Activated CD4-positive, alpha-beta T cell treated with anti-CD3 and anti-CD28 coated beads, Interleukin-2, Interleukin-4, amounts not matched to agents 100 ng/mL and 50 ng/mL, durations not matched to agents 16 hours and 8 hours (primary cell): ENCODE measurements around the gene GJB2.
"Not testable (repeated sequence)": the region's sequence is repeated elsewhere in the genome, so short reads cannot be mapped to it uniquely, and the experiment has no call there.

Experiments
- DNase-seq: peaks from one replicate; pipeline ENCODE4 v3.0.0-alpha.2; 2020; ENCODE audit warnings: low spot score

GJB2 gene

DNA sequence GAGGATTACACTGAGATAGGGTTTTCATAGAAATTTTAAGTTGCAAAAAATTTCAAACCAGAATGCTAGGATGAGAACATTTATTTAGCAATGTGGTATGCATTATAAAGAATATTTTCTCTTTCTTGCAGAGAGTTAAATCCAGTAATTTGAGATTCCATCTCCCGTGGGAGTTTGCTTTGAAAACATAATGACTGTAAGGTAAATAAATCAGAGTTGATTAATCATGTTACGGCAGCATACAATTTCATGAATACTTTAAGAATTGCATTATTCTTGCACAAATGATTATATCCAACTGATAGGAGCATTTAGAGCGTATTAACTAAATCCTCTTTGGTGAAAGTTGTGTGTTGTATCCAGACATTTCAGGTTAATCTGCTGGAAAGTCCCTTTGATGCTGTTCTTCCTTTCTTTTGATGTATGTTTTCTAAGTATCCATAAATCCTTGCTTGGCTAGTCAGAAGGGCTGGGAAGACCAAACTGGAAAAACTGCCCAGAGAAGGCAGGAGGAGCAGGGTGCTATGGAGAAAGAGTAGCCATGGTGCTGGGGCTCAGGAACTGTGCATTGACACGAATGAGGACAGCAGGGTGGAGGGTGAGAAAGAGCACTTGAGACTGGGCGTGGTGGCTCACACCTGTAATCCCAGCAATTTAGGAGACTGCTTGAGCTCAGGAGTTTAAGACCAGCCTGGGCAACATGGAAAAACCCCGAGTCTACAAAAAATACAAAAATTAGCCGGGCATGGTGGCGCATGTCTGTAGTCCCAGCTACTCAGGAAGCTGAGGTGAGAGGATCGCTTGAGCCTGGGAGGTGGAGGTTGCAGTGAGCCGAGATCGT is 27.1 kb downstream of the GJB2 start:
- DNase-seq = no peak

DNA sequence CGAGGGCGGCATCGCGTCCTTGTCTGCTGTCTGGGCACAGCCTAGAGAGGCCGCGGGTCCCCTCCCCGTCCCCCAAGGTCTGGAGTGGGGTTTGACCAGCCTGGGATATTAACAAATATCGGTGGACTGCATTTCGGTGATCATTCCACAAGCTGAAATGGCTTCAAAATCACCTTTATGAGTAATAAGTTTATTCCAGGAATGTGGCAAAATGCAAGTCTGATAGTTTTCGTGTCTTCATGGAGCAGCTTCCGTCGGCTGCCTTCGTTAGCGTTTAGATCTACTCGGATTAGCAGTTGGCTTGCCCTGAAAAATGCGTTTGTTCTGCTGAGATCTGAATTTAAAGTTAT is 30.8 kb downstream of the GJB2 start:
- no peak for DNase-seq

DNA sequence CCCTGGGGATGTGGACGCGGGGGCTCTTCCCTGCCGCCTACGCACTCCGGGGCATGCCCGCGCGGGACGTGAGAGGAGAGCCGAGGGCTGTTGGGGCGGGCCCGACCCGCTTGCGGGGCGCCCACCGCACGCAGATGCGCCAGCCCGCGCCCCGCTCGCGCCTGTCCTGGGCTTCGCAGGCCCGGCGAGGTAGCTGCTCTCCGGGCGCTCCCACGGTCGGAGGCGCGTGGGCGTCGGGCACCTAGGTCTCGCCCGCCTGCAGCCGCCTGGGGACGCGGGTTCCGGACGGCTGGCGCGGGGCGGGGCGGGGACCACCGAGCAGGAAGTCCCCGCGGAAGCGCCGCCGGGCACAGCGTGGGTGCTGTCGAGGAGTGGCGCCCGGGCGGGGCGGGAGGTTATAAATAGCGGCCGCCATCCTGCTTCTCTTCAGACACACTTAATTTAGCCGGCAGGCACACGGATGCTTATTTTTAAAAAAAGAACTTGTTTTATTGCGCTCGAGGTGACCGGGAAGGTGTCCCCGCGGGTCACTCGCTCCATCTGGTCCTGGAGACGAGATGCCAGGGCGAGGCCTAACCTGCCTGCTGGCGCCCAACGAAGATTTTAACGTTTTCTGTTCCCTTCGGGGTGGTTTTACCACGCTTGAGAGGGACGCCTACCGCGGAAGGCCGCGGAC is 31.3 kb downstream of the GJB2 start:
- peak; percentile 34 for DNase-seq

DNA sequence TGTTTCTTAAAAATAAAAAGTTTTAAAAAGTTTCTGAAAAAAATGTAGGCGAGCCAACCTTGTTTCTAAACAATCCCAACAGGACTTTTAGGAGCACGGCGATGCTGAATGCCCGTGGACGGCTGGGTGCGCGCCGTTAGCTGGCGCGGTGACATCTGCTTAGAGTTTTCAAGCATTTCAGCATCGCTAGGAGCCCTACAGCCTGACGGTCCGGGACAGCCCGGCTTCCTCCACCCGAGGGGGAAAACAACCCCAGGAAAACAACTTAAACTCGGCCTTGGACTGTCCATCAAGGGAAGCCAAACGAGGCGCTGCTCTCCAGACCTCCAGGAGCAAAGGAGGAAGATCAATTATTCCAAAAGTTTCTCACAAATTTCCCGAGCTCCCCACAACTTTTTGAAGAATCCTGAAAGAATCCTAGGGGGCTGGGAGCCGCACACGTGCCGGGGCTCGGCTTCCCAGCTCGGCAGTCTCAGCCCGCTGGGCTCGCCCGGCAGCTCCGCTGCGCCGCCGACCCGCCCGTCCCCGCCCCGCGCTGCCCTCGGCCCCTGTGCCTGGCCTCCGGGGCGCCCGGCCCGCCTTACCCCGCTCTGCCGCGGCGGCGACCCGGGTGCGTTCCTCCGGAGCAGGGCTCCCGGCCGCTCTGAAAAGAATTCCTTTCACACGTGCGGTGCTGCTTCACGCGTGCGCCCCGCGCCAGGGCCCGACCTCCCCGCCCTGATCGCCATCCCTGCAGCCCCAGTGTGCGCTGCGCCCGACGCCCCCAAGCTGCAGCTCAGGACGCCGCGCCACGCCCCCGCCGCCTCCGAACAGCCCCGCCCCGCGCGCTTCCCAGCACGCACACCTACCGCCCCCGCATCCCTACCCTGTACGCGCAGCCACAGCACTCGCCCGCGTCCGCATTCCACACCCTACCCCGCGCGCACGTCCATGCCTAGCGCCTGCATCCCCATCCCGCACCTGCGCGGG is 32.1 kb downstream of the GJB2 start, which contains the start of gene GJA3:
TSS of gene GJA3 (minus strand) at position 747 of the 969 bp plus-strand sequence. CDS start 17,764 bp downstream, outside the sequence.
- DNase-seq = peak; percentile 50

DNA sequence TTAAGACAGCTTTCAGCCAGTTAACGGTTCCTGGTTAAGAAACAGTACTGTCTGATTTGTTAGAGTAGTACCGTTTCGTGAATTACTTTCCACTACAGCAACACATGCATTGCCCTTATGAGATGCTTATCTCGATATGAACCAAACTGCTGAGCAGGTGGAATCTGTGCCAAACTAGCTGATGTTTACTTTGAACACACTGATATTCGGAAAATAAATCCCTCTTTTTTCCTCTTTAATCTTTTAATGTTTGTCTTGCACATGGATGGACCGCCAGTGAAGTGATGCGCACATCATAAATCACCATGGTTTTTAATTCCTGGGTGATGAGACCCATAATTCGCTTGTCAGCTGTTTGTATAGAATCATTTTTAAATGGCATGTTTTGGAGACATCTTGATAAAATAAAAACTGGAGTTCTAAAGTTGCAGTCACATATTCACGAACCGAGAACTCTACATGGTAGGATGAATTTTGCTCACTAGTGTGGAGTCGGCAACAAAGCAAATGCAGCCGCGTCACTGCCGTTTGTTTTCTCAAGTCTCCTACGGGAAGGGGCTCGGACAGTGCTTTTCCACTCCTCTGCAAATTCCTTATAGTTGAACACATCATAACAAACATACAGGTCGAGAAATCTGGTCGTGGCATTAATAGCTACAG is 33.0 kb downstream of the GJB2 start:
- no peak for DNase-seq

DNA sequence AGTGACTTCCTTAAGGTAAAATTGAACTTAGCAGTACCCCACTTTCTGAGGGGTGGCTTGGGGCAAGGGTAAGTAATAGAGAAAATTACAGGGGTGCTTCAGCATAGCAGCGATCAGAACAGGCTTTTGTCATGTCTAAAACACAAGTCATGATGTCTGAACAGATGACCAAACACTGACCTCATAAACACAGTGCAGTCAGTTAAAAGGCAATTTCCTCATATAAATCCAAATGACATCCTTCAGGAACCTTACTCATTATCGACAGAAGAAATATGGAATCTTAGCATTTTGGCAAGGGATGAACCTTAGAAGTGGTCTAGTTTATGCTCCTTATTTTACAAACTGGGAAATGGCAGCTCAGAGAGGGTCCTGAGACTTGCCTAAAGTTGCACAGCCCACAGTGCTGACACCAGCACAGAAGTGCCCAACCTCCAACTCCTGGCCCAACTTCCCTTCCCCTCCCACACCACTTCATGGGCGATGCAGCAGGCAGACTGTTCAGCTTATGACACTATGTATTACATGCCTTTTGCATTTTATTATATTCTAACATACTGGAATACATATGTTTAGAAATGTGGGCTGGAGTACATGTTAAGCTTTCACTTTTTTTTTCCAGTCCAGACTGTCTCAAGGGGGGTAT is 35.5 kb downstream of the GJB2 start:
- DNase-seq = no peak

DNA sequence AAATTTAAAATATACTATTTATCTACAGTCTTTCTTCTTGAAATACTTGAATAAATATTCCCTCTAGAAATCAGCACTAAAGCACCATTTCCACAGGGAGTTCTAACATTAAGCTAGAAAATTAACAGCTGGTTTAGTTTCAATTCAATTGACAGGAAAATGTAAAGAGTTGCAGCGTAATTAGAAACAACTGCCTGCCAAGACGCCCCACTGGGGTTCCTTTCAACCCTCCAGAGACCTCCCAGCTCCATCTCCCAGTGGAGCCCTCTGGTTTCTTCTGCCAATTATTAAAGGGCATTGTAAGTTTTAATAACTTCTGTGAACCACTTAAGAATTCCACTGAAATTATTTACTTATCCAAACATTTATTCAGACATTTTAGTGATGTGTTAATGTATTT is 36.0 kb downstream of the GJB2 start:
- no peak for DNase-seq

DNA sequence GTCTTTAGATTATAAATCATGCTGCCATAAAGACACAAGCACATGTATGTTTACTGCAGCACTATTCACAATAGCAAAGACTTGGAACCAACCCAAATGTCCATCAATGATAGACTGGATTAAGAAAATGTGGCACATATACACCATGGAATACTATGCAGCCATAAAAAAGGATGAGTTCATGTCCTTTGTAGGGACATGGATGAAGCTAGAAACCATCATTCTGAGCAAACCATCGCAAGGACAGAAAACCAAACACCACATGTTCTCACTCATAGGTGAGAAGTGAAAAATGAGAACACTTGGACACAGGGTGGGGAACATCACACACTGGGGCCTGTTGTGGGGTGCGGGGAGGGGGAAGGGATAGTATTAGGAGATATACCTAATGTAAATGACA is 39.4 kb downstream of the GJB2 start:
- not testable (repeated sequence) for DNase-seq

DNA sequence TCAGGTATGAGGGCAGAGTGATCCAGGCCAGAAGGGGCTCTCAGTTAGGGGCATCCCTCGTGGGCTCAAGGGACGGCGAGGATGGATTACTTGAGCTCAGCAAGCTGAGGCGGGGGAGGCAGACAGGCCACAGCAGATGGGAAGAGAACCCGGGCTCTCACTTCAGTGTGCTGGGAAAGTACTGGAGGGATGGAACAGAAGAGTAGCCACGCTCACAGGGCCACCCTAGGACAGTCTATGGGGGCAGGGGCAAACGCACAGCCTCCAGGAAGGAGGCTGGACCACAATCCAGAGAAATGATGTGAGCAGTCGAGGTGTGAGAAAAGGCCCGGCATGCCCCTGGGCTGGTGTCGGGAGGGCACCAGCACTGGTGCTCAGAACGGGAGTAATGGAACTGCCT is 41.1 kb downstream of the GJB2 start:
- DNase-seq = no peak

DNA sequence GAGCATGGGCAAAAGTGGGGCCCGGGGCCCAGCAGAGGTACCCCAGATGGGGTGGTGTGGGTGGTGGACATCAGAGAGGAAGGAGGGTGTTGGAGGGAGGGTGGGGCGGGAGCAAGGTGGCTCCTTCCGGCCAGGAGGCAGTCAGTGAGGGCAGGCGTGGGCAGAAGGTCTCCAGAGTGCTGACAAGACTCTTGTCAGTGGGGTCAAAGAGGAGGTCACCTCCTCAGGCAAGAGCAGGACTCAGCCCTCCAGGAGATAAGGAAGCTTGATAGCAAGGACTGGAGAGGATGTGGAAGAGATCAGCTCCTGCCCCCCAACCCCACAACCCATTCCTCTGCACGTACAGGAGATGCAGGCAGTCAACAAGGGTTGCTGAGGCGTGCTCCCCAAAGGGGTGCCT is 41.7 kb downstream of the GJB2 start:
- no peak for DNase-seq

DNA sequence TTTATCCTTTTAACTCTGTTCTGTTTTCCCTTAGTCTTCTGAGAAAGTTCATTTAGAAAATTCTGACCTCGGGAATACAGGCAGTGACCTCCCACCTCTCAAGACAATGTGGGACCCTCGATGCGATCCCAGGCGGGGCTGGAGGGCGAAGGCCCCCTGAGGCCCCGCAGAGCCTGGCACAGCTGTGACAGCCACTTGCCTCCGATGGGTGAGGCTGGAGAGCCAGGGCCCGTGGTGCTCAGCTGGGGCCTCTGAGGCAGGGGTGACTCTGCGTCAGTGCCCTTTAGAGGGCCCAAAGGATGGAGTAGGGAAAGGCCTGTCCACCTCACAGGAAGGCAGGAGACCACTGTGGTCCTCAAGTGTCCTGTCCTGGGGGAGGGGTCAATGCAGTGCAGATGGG is 42.2 kb downstream of the GJB2 start:
- no peak for DNase-seq

DNA sequence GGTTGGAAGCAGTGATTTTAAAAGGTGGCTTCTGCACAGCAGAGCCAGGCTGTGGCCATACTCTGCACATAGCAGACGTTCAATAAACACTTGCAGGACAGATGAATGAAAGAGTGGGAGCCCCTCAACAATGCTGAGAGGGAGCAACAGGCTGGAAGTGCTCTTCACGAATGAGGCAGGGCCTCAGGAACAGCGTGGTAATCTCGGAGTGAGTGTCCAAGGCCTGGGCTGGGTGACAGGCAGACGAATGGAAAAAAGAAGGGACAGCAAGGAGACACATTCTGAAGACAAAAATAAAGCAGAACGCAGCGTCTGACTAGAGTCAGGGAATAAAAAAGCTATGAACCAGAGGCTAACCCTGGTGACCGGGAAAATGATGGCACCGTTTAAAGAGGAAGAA is 43.0 kb downstream of the GJB2 start:
- DNase-seq = no peak

DNA sequence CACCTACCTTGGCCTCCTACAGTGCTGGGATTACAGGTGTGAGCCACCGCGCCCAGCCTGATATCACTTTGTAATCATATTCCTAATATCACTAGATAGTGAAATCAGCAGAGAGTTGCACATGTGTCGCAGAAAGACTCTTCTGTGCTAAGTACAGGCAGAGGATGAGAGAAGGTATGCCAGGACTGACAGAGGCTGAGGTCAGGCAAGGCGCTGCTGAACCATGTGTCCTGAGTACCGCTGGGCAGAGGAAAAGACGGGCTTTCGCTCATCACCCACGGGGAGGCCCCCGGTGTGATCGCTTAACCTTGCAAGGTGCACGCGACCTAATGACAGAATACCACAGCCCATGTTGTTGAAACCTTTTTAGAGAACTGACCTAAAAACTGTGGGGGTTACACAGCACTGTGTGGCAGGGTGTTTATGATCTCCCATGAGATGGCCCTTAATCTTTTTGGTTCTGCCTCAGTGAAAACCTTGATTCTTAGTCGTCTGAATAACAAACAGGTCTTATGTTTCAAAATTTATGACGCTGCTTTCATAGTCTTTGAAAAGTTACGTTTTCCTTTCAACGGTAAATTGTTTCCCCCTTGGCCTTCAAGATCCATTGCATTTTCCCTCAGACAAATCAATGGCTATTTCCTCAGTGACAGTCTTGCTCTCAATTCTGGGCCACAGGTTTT is 44.1 kb downstream of the GJB2 start:
- no peak for DNase-seq

DNA sequence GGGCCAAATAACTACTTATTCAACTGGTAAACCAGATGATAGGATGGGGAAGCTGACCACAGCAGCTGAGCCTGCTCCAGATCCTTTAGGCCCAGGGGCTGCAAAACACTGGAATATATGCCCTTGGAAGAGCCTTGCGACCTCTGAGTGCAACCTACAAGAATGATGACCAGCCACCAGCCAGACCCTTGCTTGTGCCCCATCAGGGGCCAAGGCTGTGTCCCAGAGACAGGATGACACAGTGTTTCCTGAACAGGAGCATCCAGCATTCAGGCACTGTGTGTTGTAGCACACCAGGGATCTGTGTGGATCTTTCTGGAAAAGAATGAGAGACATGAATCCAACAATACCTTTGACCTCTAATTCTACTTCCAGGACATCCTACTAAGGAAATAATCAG is 46.4 kb downstream of the GJB2 start:
- no peak for DNase-seq

DNA sequence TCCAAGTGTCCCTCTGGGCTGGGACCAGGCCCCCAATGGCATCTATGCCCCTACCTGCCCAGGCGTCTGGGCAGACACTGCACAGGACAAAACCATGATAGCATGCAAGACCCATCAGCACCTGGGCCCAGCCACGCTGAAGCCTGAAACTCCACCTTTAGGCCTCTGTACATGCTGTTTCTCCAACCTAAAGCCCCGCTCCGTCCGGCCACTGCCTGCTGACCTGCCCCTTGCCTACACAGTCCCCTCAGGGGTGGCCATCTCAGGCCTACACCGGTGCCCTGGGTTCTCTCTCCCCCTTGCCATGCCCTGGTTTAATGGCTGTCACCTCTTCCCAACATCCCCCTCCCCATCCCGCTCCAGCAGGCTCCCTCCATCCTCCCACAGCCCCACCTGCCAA is 47.2 kb downstream of the GJB2 start:
- DNase-seq = no peak

DNA sequence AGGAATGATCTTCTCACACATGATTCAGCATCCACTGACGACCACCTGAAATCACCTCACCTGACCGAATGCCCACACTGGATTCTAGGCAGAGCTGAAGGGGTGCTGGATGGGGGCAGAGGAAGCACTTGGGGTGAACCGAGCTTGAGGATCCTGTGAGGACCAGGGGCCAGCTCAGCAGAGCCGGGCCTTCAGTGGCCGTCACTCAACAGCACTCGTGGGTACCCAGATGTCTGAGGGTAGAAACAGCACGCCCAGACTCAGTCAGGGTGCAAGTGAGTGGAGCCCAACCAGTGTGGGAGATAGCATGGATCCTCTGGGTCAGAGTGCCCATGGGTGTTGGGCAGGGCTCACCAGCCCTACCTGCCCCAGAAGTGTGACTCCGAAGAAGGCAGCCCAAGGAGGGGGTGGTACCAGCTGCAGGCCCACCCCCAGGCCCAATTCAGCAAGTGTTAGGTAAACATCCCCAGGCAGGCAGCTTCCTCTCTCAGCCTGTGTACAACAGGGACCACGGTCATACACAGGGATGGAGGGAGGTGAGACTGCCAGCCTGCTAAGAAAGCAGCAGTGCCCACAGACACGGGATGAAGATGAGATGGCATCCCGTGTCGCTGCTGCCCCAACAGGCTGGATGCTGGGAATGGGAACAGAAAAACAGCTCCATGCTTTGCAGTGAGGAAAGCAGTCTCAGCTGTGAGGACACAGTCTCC is 48.4 kb downstream of the GJB2 start:
- no peak for DNase-seq

DNA sequence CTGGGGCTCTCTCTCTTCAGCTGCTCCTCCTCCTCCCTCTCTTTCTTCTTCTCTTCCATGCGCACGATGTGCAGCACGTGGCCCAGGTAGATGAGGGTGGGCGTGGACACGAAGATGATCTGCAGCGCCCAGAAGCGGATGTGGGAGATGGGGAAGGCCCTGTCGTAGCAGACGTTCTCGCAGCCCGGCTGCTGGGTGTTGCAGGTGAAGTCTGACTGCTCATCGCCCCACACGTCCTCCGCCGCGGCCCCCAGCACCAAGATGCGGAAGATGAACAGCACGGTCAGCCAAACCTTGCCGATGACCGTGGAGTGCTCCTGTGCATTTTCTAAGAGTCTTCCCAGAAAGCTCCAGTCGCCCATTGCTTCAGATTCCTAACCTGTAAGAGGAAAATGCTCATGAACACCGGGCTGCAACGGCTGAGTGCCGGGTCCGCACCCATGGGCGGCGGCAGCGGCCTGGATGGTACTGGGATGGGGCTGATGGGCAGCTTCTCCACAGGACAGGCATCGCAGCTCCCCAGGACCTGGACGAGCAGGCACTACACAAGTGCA is 49.7 kb downstream of the GJB2 start:
- no peak for DNase-seq

DNA sequence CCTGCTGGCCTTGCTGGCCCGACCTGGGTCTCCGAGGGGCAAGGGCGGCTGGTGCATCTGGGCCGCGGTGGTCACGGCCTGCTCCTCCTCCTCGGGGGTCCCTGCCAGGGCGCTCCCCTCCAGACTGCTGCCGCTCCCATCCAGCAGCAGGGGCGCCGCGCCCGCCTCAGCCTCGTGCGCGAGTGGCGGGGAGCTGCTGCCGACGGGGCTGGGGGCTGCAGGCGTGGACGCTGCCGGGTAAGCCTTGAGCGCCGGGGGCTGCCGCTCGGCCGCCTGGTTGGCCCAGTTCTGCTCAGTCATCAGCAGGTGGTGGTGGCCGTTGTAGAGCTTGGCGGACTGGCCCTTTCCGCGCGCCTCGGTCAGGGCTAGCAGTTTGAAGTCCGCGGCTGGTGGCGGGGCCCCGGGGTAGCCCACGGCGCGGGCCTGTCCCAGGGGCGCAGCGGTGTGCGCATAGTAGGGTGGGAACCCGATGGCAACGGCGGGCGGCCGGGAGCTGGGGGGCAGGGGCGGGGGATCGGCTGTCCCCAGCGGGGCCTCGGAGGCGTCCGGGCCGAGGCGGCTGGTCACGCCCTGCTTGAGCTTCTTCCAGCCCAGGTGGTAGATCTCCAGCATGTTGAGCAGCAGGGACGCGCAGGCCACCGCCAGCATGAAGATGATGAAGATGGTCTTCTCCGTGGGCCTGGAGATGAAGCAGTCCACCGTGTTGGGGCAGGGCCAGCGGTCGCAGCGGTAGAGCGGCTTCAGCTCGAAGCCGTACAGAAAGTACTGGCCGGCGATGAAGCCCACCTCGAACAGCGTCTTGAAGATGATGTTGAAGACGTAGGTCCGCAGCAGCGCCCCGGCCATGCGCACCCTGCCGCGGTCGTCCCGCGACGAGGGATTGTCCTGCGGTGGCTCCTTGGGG is 50.5 kb downstream of the GJB2 start:
- DNase-seq = no peak
